Hippocampal formation (tissue), 2 donors: Measurements from ENCODE around the gene KCNMA1.

ENCODE experiments used
- DNase-seq, 2 donors: peaks; one replicate each; lab custom pipeline; 2025; lab: John Stamatoyannopoulos, UW

KCNMA1 gene

DNA sequence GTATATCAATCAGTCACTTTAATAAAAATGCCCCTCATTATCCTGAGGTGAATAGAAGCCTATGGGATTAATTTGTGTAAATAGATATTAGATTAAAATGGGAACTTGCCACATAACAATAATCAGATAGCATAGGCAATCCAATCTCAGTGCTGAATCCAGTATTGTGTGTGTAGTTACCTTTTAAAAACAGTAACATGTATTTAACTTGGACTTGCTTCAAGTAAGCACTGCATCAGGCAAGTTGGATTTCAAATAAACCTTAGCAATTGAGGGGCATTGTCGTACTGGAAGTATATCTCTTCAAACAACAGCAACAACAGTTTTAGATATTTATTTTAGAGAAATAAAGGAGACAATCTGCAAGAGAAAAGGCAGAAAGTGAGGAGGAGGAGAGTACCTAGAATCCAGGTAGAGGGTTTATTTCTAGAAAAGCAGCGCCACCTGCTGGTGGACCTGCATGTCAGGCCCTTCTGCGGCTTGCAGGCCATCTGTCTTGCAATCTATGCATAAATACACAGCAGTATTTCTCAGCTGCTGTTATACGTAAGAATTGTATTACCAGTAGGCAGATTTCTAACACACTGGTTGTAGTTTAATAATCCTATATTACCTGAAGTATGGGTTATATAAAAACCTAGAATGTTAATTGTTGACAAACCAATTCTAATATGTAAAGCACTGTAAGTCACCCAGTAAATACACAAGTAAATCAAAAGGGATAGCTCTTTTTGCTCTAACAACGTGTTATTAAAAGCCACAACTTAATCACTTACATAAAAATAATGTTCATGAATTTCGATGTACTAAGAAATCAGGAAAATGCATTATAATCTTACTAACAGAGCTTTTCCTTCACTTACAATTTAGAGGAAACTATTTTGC, 652.8 kb downstream of the KCNMA1 start:
- DNase-seq, result peak; percentile 13 to 58

DNA sequence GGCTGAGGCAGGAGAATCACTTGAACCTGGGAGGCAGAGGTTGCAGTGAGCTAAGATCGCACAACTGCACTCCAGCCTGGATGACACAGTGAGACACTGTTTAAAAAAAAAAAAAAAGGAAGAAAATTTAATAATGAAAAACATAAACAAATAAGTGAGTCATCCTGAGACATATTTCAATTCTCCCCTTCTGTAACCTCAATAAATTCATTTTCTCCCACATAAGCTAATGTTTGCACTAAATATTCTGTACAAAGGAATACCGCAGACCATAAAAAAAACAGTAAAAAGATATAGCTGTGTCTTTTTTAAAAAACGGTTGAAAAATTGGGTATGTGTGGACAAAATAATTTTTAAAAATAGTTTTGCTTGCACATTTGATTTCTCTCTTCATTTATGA, 654.0 kb downstream of the KCNMA1 start:
- no peak for DNase-seq

DNA sequence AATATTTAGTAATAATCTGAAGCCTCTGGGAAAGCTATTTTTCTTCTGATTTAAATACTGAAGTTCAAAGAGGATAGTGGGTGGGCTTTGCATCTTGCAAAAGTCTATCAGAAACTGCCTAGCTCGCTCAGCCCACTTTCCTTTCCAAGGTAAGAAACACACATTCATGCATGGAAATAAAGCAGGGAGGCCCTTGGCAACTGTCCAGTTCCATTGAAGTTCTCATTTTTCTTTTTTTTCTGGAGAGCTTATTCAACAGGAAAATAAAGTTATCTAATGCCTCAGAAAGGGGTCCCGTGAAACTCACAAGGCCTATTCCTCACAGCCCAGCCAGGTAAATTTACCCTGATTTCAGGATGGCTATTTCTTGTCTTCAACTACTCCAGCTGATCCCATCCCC, 654.9 kb downstream of the KCNMA1 start:
- no peak for DNase-seq

DNA sequence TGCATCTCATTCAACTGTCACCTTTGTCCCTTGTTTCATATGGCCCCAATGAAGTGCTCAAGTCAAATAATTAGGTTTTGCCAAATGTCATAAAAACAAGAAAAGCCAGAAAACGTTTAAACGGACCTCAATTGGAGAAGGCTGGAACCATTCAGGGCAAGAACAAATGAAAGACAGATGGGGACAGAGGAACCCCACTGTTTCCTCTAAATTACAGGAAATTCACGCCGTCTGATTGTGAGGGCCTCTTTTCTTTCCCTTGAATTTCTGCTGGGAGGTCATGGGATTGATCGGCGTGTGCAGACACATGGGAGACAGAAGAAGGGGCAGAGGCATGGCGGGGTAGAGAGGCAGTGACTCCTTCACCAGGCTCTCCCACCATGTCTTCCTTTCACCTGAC, 656.4 kb downstream of the KCNMA1 start:
- DNase-seq, result no peak

DNA sequence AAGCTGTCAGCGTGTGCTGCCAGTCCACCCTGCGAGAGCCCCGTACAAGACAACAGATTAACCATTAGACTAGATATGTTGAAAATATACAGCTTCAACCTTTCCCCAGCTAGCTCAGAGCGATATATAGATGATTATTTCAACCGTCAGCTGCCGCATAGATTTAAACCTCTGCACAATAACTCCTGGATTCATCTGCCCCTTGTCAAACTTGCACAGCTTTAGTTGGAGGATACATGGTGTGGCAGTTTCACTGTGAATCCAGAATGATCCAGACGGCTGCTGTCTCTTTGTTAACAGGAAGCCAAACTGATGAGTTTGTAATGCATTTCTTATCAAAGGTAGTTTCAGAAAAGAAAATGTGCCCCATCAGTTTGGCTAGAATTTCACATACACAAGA, 659.7 kb downstream of the KCNMA1 start:
- no peak for DNase-seq

DNA sequence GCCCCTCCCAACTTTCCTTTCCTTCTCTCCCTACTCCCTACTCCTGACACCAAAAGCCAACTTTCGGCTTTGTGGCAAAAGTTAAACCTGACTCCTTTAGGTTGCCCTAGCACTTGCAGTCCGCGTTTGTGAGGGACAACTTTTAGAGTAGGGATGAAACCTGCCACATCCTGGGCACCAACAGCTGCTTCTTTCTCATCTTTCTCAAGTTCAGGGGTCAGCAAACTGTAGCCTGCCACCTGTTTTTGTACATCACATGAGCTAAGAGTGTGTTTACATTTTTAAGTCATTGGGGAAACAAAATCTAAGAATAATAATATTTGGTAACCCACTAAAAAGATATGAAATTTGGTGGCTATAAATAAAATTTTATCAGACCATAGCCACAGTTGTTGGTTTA, 660.6 kb downstream of the KCNMA1 start:
- DNase-seq, result no peak

DNA sequence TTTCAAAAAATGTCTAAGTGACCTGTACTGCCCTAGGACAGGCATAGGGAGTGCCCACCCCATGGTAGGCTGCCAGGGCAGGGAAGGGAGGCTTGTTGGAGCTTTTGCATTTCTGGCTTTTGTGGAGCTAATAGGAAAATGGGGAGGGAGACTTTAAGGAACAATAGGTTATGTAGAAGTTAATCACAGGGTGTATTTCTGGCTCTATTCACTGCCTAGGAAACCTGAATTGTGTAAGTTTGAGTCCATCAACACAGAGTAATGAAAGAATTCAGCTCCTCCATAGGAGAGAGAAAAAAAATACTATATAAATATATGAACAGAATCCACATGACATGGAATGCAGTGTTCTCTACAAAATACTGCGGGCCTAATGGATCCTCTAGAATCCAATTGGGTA, 661.5 kb downstream of the KCNMA1 start:
- DNase-seq, result no peak

DNA sequence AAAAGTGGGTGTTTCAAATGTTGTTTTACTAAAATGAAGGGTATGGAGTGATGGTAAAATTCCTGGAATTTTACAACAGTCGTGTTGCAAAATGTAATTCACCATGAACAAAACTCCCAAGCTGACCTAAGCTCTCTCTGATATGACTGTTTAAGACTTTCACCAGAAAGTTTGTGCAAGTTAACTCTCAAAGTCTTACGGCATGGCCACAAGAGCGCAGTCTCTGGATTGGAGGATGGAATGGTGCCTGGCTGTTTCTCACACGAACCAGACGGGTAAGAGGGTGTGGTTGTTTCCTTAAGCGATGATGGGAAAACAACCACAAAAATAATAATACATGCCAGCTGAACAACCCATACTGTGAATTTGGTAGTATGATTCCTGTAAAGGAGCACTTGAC, 662.5 kb downstream of the KCNMA1 start:
- DNase-seq, result no peak

DNA sequence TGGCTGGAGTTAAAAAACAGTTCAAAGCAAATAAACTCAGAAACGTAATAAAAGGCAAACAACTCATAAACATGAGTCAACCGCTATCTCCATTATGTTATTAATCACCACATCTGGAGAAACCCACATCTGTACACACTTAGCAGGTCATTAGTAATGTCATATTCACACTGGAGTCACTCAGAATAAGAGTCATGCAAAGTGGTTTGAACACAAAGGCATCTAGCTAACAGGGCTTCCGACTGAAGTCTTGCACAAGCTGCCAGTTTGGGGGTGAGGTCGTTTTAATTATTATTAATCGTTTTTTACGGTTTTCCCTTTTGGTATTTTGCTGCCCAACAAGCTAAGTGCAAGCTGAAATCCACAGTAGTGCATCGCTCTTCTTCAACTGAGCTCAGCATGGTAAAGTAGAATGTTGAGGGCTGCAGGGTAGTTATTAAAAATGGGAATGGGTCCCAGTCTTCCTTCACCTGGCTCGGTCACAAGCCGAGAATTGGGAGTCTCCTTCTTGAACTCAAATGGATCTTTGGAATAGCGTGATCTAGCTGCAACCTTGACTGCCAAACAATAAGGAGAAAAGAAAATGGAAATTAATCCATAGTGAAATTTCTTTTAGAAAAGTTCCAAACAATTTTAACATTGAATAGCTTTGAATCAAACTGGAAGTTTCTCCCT, 663.5 kb downstream of the KCNMA1 start:
- DNase-seq, result no peak

DNA sequence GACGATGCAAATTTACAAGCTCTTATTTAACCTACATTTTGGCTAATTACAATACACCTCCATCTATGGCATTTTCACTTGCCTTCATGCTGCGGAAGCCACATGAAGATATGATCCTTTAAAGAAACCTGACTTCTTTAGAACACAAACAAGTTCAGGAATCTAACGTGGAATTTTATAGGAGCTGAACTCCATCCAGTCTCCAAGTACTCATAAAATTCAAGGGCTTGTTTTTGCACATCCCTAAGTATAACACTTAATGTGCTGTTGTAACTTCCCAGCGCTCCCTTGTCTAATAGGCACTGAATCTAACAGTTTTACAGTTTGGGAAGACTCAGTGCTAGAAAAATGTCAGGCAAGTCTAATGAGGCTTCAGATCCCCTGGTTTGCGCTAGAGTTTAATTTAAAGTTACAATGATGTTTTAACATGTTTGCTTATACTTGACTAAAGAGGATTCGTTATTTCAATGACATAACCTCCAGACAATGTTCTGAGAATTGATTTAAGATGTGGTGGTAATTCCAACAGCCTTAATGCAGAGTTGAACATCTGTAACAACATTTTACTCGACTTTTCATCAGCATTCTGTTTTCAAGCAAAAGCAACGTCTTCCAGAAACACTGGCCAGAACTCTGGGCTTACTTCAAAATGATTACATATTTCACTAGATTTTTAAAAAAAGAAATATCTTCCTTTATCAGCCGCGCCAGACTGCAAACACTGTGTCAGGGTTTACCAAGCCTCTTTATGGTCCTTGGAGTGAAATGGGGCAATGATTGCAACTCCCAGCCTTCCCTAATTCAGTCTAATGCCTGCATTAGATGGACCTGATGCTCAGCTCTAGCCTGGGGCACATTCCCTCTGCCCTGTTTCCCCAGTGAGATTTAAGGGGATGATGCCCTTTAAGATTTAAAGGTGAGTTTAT, 664.3 kb downstream of the KCNMA1 start:
- DNase-seq, result no peak

DNA sequence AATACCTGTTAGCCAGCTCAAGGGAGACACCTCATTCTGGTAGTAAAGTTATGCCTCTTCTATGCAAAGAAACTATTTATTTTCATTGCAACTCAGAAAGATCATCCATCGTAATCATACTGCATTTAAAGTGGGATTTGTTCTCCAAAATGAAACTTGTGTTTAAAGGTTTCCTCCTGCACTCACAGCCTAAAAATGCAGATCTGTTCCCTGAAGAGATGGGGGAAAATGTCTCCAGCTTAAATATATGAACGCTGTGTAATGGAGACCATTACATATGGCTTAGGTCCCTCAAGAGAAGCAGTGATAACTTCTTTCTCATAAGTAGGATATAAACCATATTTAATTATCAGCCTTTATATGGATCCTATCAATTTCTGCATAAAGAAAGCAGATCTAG, 665.1 kb downstream of the KCNMA1 start:
- no peak for DNase-seq

DNA sequence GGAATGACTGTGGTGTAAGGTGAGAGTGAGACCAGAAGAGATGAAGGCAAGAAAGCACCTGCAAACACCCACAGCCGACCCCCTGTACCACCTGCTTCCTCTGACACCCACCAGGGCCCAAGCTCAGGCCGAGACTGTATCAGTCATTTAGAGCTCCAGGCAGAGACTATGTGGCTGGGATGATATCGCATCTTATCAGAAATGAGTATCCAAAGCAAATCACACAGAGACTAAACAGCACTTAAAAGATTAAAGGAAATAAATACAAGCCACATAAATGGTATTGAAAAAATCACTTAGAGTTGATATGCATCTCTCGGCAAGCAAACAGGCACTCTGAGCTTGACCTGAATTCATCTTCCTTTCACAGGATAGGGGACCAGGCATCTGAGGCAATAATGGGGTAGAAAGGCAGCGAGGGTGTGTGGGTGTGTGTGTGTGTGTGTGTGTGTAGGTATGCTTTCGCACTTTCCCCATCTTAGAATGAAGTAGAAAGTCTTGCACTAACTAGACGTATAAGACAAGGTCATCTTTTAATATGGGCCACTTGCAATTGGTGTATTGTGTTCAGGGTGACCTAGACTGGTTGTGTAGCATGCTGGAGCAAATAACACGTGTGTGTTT, 665.9 kb downstream of the KCNMA1 start:
- no peak for DNase-seq

DNA sequence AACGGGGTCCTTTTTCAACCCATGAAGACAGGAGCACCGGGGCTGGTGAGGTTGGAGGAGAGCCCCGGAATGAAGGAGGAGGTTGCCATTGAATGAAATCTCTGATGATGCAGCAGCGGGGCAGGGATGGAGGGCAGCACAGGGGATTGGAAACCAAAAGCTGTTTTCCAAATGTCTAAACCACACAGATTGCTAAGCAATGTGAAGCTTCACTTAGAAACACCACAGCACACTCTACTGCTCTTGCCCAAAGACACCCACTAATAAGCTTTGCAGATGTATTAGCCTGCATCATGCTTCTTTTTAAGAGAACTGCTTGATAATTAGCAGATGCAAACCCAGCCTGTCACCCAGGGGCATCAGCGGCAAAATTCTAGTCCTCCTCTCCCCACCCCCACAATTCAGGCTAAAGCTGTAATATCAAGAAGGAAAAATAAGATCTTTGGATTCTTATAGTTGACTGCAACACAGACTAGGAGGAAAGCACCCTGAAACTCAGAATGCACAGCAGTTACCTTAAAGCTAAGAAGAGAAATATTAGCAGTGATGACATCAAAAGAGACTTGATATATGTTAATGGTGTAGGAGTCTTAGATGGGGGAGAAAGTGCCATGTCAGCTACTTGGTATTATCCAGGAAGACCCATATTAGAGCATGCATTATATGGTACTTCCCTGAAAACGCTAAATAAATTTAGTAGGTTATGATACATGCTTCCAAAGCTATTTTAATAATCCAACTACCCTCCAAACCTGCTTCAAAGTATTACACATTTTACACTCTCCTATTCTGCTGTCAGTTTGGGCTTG, 666.7 kb downstream of the KCNMA1 start:
- peak in 1 of 2 donors; percentile 18 for DNase-seq

DNA sequence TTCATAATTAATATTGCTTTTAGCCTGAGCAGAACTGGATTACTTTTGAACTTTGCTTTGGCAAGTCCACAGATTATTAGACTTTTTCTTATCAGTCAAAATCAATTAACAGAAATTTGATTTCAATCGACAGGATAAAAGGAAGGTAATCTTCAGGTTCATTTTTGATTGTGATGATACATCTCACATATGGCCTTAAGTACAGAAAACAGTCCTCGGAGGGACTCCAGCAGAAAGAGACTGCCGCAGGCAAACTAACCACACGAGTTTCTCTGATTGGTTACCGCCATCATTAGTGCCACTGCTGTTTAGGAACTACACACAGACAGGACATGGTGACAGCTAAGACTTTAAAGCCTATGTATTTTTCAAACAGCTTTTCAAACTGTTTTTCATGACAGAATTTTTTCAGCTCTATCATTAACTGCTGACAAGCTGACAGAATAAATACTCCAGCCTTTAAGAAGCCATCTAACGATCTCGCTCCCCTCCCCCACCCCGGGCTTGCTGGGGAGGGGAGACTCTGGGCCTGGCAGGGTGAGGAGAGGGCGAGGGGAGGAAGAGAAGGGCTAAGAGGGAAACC, 668.2 kb downstream of the KCNMA1 start:
- DNase-seq, result no peak

DNA sequence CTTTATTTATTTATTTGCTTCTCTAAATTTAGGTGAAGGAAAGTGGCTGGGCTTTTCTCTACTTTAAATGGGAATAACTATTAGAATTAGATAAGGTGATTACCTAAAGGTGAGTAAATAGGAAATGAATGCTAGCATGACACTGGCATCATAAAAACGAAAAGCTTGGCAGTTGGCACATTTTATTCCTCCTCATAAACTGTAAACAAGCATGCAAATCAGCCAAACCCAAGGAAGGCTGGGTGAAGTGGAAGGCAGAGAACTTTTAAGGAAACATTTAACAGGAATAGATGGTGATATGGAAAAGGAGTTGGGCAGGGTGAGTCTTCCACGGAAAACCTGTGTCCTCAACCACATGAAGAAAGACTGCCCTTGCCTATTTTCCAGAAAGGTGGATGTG, 669.1 kb downstream of the KCNMA1 start:
- no peak for DNase-seq

DNA sequence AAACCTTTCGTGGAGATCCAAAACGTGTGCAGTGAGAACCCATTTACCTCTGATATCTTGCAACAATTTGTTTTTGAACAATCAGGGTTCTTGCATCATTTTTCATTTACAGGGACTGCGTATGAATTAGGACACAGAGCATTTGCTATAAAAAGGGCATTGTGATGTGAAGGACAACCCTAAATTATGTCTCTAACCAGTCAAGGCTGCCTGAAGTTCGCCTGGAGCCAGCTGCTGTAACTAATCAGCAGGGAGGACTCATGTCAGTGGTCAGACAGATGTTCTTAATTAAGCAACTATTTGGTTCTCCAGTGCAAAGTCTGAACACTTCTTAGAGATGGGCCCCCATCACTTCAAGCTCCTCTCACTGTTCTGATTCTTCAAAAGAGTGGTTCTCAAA, 674.8 kb downstream of the KCNMA1 start:
- DNase-seq, result no peak

DNA sequence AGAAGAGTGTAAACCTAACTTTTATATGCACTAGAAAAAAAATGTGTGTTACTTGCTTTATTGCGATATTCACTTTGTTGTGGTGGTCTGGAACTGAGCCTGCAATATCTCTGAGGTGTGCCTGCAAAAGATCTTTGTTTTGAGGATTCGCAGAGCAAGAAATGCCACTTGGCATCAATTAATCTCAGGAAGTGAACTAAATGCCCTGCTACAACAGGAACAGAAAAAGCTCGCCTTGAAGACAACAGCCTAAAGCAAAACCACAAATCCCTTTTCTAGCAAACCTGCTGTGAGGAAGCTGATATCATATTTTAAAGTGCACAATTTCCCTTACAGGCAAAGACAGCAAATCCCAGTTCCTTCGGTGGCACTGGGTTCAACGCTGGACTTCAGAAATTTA, 675.8 kb downstream of the KCNMA1 start:
- DNase-seq, result no peak

DNA sequence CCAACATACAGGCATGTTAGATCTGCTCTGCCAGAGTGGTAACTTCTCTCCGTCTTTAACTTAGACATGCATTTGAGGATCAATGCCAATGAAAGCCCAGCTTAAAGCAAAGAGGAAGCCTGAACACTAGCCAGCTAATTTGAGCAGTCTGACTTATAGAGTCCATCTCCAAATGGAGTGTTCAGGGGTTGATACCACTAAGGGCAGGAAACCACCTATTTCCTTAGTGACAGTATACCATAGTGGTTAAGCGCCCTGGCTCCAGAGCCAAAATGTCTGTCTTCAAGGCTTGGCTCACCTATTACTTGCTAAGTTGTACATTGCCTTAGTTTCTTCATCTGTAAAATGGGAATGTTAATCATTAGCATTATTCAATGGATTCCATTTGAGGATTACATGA, 678.5 kb downstream of the KCNMA1 start:
- no peak for DNase-seq

DNA sequence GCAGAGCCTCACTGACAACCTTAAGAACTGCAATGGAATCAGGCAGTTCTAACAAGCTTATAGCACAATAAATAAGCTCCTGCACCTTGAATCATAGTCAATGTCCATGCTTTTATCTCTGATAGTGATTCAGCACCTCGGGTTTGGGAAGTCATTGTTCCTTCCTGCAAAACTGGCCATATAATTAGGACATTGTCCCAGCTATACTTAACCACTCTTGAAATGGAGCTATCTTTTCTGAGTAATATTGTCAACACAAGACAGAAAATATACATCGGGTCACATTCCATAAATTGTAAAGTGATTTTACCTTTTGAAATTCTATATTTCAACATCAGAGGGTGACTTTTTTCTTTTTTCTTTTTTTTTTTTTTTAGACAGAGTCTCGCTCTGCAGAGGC, 682.8 kb downstream of the KCNMA1 start:
- no peak for DNase-seq

DNA sequence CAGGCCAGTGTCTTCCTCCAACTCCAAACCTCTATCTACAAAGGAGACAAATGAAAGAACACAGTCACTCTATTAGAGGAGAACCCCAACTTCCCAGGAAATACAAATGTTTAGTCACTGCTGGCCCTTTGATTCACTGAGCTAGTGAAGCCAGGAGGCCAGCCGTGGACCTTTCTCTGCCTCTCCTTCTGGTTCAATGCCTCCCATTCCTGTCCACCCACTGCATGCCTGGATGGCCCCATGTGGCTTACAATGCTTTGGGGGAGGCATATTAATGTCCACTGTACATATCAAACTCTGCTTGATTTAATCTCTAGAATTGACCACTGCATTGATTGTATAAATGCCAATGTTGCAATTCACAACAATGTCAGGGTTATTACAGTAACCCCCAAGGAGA, 687.3 kb downstream of the KCNMA1 start:
- DNase-seq, result no peak

DNA sequence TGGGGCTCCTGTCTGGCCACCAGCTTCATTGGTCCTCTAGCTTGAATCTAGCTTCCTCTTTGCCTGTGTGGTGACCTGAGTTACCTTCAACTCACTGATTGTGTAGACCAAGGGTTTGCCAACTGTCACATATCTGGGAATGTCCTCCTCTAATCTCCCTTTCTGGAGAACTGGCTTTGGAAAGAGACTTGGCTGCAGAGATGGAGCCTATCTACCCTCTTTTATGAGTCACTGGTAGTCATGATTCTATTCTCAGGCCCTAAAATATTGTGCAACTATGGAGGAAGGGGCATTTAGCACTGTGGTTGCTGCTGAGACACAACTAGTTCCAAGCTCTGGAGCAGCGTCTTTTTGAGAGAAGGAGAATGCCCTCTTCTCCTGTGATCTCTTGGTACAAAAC, 691.3 kb downstream of the KCNMA1 start:
- DNase-seq, result no peak
